AG09319 (cell line): Measurements from ENCODE around the gene DNAH2.

Experiments used
- DNase-seq: peaks from one replicate; pipeline ENCODE4 v3.0.0-alpha.2; 2010; ENCODE audit warnings: low read depth; ENCODE audit errors: extremely low read depth
- CTCF ChIP-seq: IDR thresholded peaks from 2 replicates; pipeline ENCODE4 v1.5.1; 2011; ENCODE audit warnings: low read depth, mild to moderate bottlenecking, inconsistent platforms, low read length, moderate library complexity

The DNAH2 gene

GRCh38 chr17:7782240-7782639, 64.7 kb downstream of the DNAH2 start:
- DNase-seq, result peak; percentile 15

GRCh38 chr17:7786866-7787265, 69.3 kb downstream of the DNAH2 start:
- no peak for TF ChIP-seq CTCF
- no peak for DNase-seq

More at GRCh38 chr17:7782240-7782639, 64.7 kb downstream of the DNAH2 start:
- TF ChIP-seq CTCF, result peak; percentile 48

GRCh38 chr17:7789131-7789530, 71.6 kb downstream of the DNAH2 start:
- no peak for DNase-seq

GRCh38 chr17:7790150-7790549, 72.6 kb downstream of the DNAH2 start:
- TF ChIP-seq CTCF, result no peak

More at GRCh38 chr17:7789131-7789530, 71.6 kb downstream of the DNAH2 start:
- TF ChIP-seq CTCF, result no peak

GRCh38 chr17:7792611-7793010, 75.1 kb downstream of the DNAH2 start:
- TF ChIP-seq CTCF, result no peak
- DNase-seq, result no peak

More at GRCh38 chr17:7790150-7790549, 72.6 kb downstream of the DNAH2 start:
- DNase-seq, result no peak

- DNase-seq, result no peak
- TF ChIP-seq CTCF, result no peak
These were observed 76.6 kb downstream of the DNAH2 start for GRCh38 chr17:7794075-7794663.

- no peak for TF ChIP-seq CTCF
- DNase-seq, result no peak
These were observed 80.4 kb downstream of the DNAH2 start for GRCh38 chr17:7797976-7798375.
